HEK293T (cell line): Measurements from ENCODE around the gene KIZ.

Source experiments
- CTCF ChIA-PET: fragments of 350-600 bp; formaldehyde crosslinking; extraction: SDS; loops from one replicate; lab custom pipeline; 2021; ENCODE audit warnings: antibody characterized with exemption, inconsistent platforms; lab: Yijun Ruan, JAX
- POLR2A ChIA-PET: fragments of 350-600 bp; formaldehyde crosslinking; extraction: SDS; loops from one replicate; lab custom pipeline; 2020; ENCODE audit warnings: antibody characterized with exemption, inconsistent platforms; lab: Yijun Ruan, JAX
- DNase-seq: peaks from one replicate; pipeline ENCODE4 v3.0.0; 2012; ENCODE audit warnings: mixed read lengths; ENCODE audit errors: extremely low spot score
- ARNT ChIP-seq: fragments of 450-650 bp; IDR thresholded peaks from 2 replicates; pipeline ENCODE4 v1.6.1; 2017; ENCODE audit warnings: mild to moderate bottlenecking
- BHLHE40 ChIP-seq: fragments of 450-650 bp; IDR thresholded peaks from 2 replicates; pipeline ENCODE4 v1.6.1; 2016; ENCODE audit warnings: mild to moderate bottlenecking, moderate library complexity, borderline replicate concordance
- CTBP1 ChIP-seq: fragments of 450-650 bp; IDR thresholded peaks from 2 replicates; pipeline ENCODE4 v1.6.1; 2016; ENCODE audit warnings: borderline replicate concordance
- ELF4 ChIP-seq: fragments of 450-650 bp; IDR thresholded peaks from 2 replicates; pipeline ENCODE4 v1.6.1; 2017; ENCODE audit warnings: antibody characterized with exemption
- FOXA1 ChIP-seq: fragments of 450-650 bp; IDR thresholded peaks from 2 replicates; pipeline ENCODE4 v1.6.1; 2016; ENCODE audit warnings: mild to moderate bottlenecking
- FOXK2 ChIP-seq: fragments of 450-650 bp; IDR thresholded peaks from 2 replicates; pipeline ENCODE4 v1.6.1; 2016; ENCODE audit warnings: mild to moderate bottlenecking
- FOXM1 ChIP-seq: fragments of 450-650 bp; IDR thresholded peaks from 2 replicates; pipeline ENCODE4 v1.6.1; 2017; ENCODE audit warnings: mild to moderate bottlenecking, borderline replicate concordance
- HDGF ChIP-seq: fragments of 450-650 bp; IDR thresholded peaks from 2 replicates; pipeline ENCODE4 v1.6.1; 2017; ENCODE audit warnings: antibody characterized with exemption, borderline replicate concordance
- L3MBTL2 ChIP-seq: fragments of 450-650 bp; conservative IDR thresholded peaks from 2 replicates; pipeline ENCODE4 v1.6.1; 2016; ENCODE audit warnings: mild to moderate bottlenecking
- LEF1 ChIP-seq: fragments of 450-650 bp; IDR thresholded peaks from 2 replicates; pipeline ENCODE4 v1.6.1; 2017; ENCODE audit warnings: mild to moderate bottlenecking, borderline replicate concordance
- NFRKB ChIP-seq: fragments of 450-650 bp; IDR thresholded peaks from 2 replicates; pipeline ENCODE4 v1.6.1; 2016; ENCODE audit warnings: mild to moderate bottlenecking, moderate library complexity
- PKNOX1 ChIP-seq: fragments of 450-650 bp; IDR thresholded peaks from 2 replicates; pipeline ENCODE4 v1.6.1; 2016
- SP1 ChIP-seq: fragments of 450-650 bp; IDR thresholded peaks from 2 replicates; pipeline ENCODE4 v1.6.1; 2017
- SUZ12 ChIP-seq: fragments of 450-650 bp; IDR thresholded peaks from 2 replicates; pipeline ENCODE4 v1.6.1; 2016; ENCODE audit warnings: mild to moderate bottlenecking
- TARDBP ChIP-seq: fragments of 450-650 bp; IDR thresholded peaks from 2 replicates; pipeline ENCODE4 v1.6.1; 2016
- ZNF384 ChIP-seq: fragments of 450-650 bp; IDR thresholded peaks from 2 replicates; pipeline ENCODE4 v1.6.1; 2016

The KIZ gene

GRCh38 chr20:21125849-21126580 lies at the start of gene KIZ:
Gene KIZ (plus strand): TSS chr20:21126082. CDS start chr20:21126116, 34 bp downstream.
- ChIA-PET POLR2A (interaction anchor here (0.7 to 1.9 kb wide), 11 partner anchors 11 to 395 kb away, joined by 3 to 8 read pairs (median 4); no protein-coding TSS in a partner anchor), CTCF (interaction anchor here (0.6 to 1.5 kb wide), 3 partner anchors 53 to 517 kb away, joined by 3 read pairs; no protein-coding TSS in a partner anchor)
- peak; percentile 35 for TF ChIP-seq L3MBTL2
- peak; percentile 71 for TF ChIP-seq PKNOX1
- no peak for TF ChIP-seq LEF1
- no peak for TF ChIP-seq FOXA1
- TF ChIP-seq SP1: peak; percentile 57
- TF ChIP-seq ZNF384: no peak
- no peak for TF ChIP-seq NFRKB
- no peak for TF ChIP-seq ELF4
- TF ChIP-seq FOXK2: peak; percentile 68; the same call in 1 of the 2 replicates
- DNase-seq: peak; percentile 96

- CTCF ChIA-PET: no interaction called here
- POLR2A ChIA-PET: no interaction called here
- DNase-seq: no peak
- TF ChIP-seq SP1 (no peak), NFRKB (no peak), LEF1 (no peak), HDGF (no peak), ZNF384 (no peak), SUZ12 (no peak), FOXK2 (no peak), ARNT (no peak), TARDBP (no peak), BHLHE40 (no peak), ELF4 (no peak)
These were observed 48.0 kb upstream of the KIZ start for GRCh38 chr20:21077809-21078345.

GRCh38 chr20:21082584-21082983 lies 43.3 kb upstream of the KIZ start:
- CTCF ChIA-PET: no interaction called here
- POLR2A ChIA-PET: no interaction called here
- TF ChIP-seq CTBP1 (no peak), BHLHE40 (no peak), PKNOX1 (no peak), FOXA1 (no peak), LEF1 (no peak), SUZ12 (no peak), ZNF384 (no peak), NFRKB (no peak), FOXM1 (no peak), TARDBP (no peak), ARNT (no peak), HDGF (no peak), FOXK2 (no peak), L3MBTL2 (no peak), ELF4 (no peak), SP1 (no peak)
- no peak for DNase-seq

GRCh38 chr20:21083825-21084325 lies 42.0 kb upstream of the KIZ start:
- TF ChIP-seq FOXA1 (no peak), FOXK2 (no peak), SP1 (no peak), FOXM1 (no peak), L3MBTL2 (no peak), LEF1 (no peak), ARNT (no peak), SUZ12 (no peak)

GRCh38 chr20:21087862-21088540 lies 37.9 kb upstream of the KIZ start:
- DNase-seq: no peak
- ChIA-PET POLR2A (no interaction called here), CTCF (no interaction called here)
- TF ChIP-seq ZNF384: no peak
- TF ChIP-seq LEF1: no peak
- TF ChIP-seq FOXK2: no peak
- TF ChIP-seq L3MBTL2: no peak
- no peak for TF ChIP-seq FOXM1
- no peak for TF ChIP-seq CTBP1
- no peak for TF ChIP-seq FOXA1
- TF ChIP-seq BHLHE40: no peak
- TF ChIP-seq PKNOX1: no peak
- no peak for TF ChIP-seq TARDBP
- no peak for TF ChIP-seq ARNT
- TF ChIP-seq HDGF: no peak
- no peak for TF ChIP-seq NFRKB
- TF ChIP-seq SP1: no peak
- no peak for TF ChIP-seq SUZ12
- no peak for TF ChIP-seq ELF4

More at GRCh38 chr20:21083825-21084325, 42.0 kb upstream of the KIZ start:
- ChIA-PET POLR2A (no interaction called here), CTCF (no interaction called here)
- DNase-seq: no peak
